Mesenchymal stem cell (in vitro differentiated cells and primary cell): ENCODE data around the gene UGGT2.
"Not testable (repeated sequence)": the region's sequence is repeated elsewhere in the genome, so short reads cannot be mapped to it uniquely, and the experiment has no call there.

Experiments
- DNase-seq: peaks from one replicate; pipeline ENCODE4 v3.0.0-alpha.2; 2013
- H2AFZ ChIP-seq: one replicate; pipeline ENCODE4 v1.6.1; 2013; ENCODE audit warnings: low read depth, mild to moderate bottlenecking, control low read depth, inconsistent platforms, low read length, moderate library complexity
- H2AK5ac ChIP-seq: 2 replicates; pipeline ENCODE4 v1.6.1; 2013; ENCODE audit warnings: low read length, moderate library complexity, mild to moderate bottlenecking, inconsistent platforms; ENCODE audit not compliant: severe bottlenecking
- H2BK120ac ChIP-seq: one replicate; pipeline ENCODE4 v1.6.1; 2013; ENCODE audit warnings: low read depth, mild to moderate bottlenecking, inconsistent platforms, low read length, moderate library complexity
- H2BK12ac ChIP-seq, 2 experiments: one replicate each; pipeline ENCODE4 v1.6.1; 2013; ENCODE audit warnings: inconsistent platforms in 2 of 2, low read length in 2 of 2, mild to moderate bottlenecking in 2 of 2, moderate library complexity in 2 of 2, control low read depth in 1 of 2
- H2BK15ac ChIP-seq: one replicate; pipeline ENCODE4 v1.6.1; 2013; ENCODE audit warnings: mild to moderate bottlenecking, low read depth, inconsistent platforms; ENCODE audit not compliant: poor library complexity, severe bottlenecking
- H2BK5ac ChIP-seq: 2 replicates; pipeline ENCODE4 v1.6.1; 2013; ENCODE audit warnings: low read depth, mild to moderate bottlenecking, low read length, control low read depth, inconsistent platforms; ENCODE audit not compliant: poor library complexity, severe bottlenecking
- H3K14ac ChIP-seq, 2 experiments: one replicate each; pipeline ENCODE4 v1.6.1; 2013; ENCODE audit warnings: inconsistent platforms in 2 of 2, low read length in 2 of 2, control low read depth in 1 of 2, mild to moderate bottlenecking in 1 of 2, moderate library complexity in 1 of 2
- H3K18ac ChIP-seq, 2 experiments: one replicate each; pipeline ENCODE4 v1.6.1; 2013; ENCODE audit warnings: inconsistent platforms in 2 of 2, low read length in 2 of 2, control low read depth in 1 of 2, low read depth in 1 of 2, mild to moderate bottlenecking in 1 of 2
- H3K23ac ChIP-seq, 2 experiments: one replicate each; pipeline ENCODE4 v1.6.1; 2013; ENCODE audit warnings: inconsistent platforms in 2 of 2, low read length in 2 of 2, mild to moderate bottlenecking in 2 of 2, moderate library complexity in 2 of 2, control low read depth in 1 of 2
- H3K27ac ChIP-seq: 2 replicates; pipeline ENCODE4 v1.5.1; 2013; ENCODE audit warnings: mild to moderate bottlenecking, moderate library complexity, low read length, control low read depth, inconsistent platforms; ENCODE audit not compliant: poor library complexity, severe bottlenecking
- H3K27me3 ChIP-seq, 2 experiments: 2 replicates each; pipeline versions ENCODE4 v1.6.1 to v1.7.0; 2013; ENCODE audit warnings: low read length in 2 of 2, mild to moderate bottlenecking in 2 of 2, moderate library complexity in 2 of 2, control low read depth in 1 of 2, inconsistent platforms in 1 of 2; ENCODE audit not compliant: control insufficient read depth in 1 of 2, insufficient read depth in 1 of 2
- H3K36me3 ChIP-seq, 2 experiments: 2 replicates each; pipeline versions ENCODE4 v1.6.1 to v1.7.0; 2013; ENCODE audit warnings: low read length in 2 of 2, control low read depth in 1 of 2, inconsistent platforms in 1 of 2, low read depth in 1 of 2, mild to moderate bottlenecking in 1 of 2; ENCODE audit not compliant: insufficient read depth in 2 of 2, control insufficient read depth in 1 of 2
- H3K4ac ChIP-seq, 2 experiments: one replicate each; pipeline ENCODE4 v1.6.1; 2013; ENCODE audit warnings: inconsistent platforms in 2 of 2, low read length in 2 of 2, mild to moderate bottlenecking in 2 of 2, moderate library complexity in 2 of 2, control low read depth in 1 of 2, low read depth in 1 of 2
- H3K4me1 ChIP-seq: 2 replicates; pipeline ENCODE4 v1.6.1; 2013; ENCODE audit warnings: low read depth, low read length, control low read depth; ENCODE audit not compliant: control insufficient read depth, insufficient read depth
- H3K4me2 ChIP-seq: 2 replicates; pipeline ENCODE4 v1.6.1; 2013; ENCODE audit warnings: low read length, mild to moderate bottlenecking, inconsistent platforms; ENCODE audit not compliant: poor library complexity, severe bottlenecking
- H3K4me3 ChIP-seq, 2 experiments: 2 replicates each; pipeline versions ENCODE4 v1.5.1 to v1.7.0; 2013; ENCODE audit warnings: low read length in 2 of 2, mild to moderate bottlenecking in 2 of 2, control low read depth in 1 of 2, low read depth in 1 of 2; ENCODE audit not compliant: insufficient read depth in 1 of 2
- H3K79me1 ChIP-seq: replicated peaks from 2 replicates; pipeline ENCODE4 v1.6.1; 2013; ENCODE audit warnings: mild to moderate bottlenecking, control low read depth, low read length, inconsistent platforms; ENCODE audit not compliant: poor library complexity, severe bottlenecking
- H3K9ac ChIP-seq: 2 replicates; pipeline ENCODE4 v1.7.0; 2013; ENCODE audit warnings: mild to moderate bottlenecking, low read length, moderate library complexity
- H3K9me3 ChIP-seq: 2 replicates; pipeline ENCODE4 v1.7.0; 2013; ENCODE audit warnings: mild to moderate bottlenecking, low read length; ENCODE audit not compliant: control insufficient read depth
- H4K8ac ChIP-seq: one replicate; pipeline ENCODE4 v1.6.1; 2013; ENCODE audit warnings: inconsistent platforms, mild to moderate bottlenecking, low read length, moderate library complexity
- H4K91ac ChIP-seq: one replicate; pipeline ENCODE4 v1.6.1; 2013; ENCODE audit warnings: mild to moderate bottlenecking, low read length, inconsistent platforms
- WGBS: methylation state at CpG from one replicate; pipeline ENCODE4 v1.1.7; 2013; ENCODE audit warnings: mixed read lengths; 5-methylcytosine and 5-hydroxymethylcytosine counted together

UGGT2 gene

GRCh38 chr13:95862408-95862807 is 190.8 kb downstream of the UGGT2 start:
- H3K23ac ChIP-seq: no peak overlapping the region
- H2AFZ ChIP-seq: no peak overlapping the region
- H3K4me1 ChIP-seq: no peaks in the 10 kb centered on the region
- no peak overlapping the region for H3K4ac ChIP-seq
- no peak overlapping the region for H3K27ac ChIP-seq
- H3K14ac ChIP-seq: no peak overlapping the region
- no peak overlapping the region for H3K4me2 ChIP-seq
- H2BK120ac ChIP-seq: no peak overlapping the region
- H3K9ac ChIP-seq: no peak overlapping the region
- H4K91ac ChIP-seq: no peak overlapping the region
- H2BK12ac ChIP-seq: no peak overlapping the region
- no peaks in the 10 kb centered on the region for H3K9me3 ChIP-seq
- no peaks in the 10 kb centered on the region for H3K79me1 ChIP-seq
- H3K4me3 ChIP-seq: no peak overlapping the region
- H2BK5ac ChIP-seq: no peak overlapping the region
- H2AK5ac ChIP-seq: no peak overlapping the region
- H3K27me3 ChIP-seq: no peaks in the 10 kb centered on the region
- no peak overlapping the region for H4K8ac ChIP-seq
- H3K18ac ChIP-seq: no peak overlapping the region
- no peak overlapping the region for H2BK15ac ChIP-seq
- DNase-seq: no peak
- peaks cover 0 to 38% of the 10 kb centered on the region in 2 experiments for H3K36me3 ChIP-seq

DNA sequence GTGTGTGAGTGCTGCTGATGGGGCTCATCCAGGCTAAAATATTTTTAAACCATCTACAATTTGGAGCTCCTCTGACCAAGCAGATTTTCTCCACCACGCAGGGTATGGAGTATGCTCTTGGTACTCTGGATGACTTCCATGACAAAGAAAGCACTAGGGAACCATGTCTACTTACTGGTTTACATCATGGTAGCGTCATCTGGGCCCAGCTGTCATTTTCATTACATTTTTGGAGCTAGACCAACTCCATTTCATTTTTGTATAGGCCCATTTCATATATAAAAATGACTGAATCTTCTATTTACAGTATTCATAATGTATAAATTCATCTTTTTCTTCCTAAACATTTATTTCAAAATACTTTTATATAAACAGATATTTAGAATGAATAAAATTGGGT is 191.9 kb downstream of the UGGT2 start:
- no peak overlapping the region for H2BK12ac ChIP-seq
- H3K27me3 ChIP-seq: no peaks in the 10 kb centered on the region
- no peak overlapping the region for H2BK5ac ChIP-seq
- H3K23ac ChIP-seq: no peak overlapping the region
- H4K91ac ChIP-seq: no peak overlapping the region
- H2AK5ac ChIP-seq: no peak overlapping the region
- H3K14ac ChIP-seq: no peak overlapping the region
- no peak overlapping the region for H2BK120ac ChIP-seq
- 100% methylated on average over 1 of the region's 2 CpGs for WGBS
- H3K4me1 ChIP-seq: no peaks in the 10 kb centered on the region
- no peak overlapping the region for H3K4me3 ChIP-seq
- H3K4me2 ChIP-seq: no peak overlapping the region
- no peak overlapping the region for H2BK15ac ChIP-seq
- no peaks in the 10 kb centered on the region for H3K9me3 ChIP-seq
- no peak overlapping the region for H3K18ac ChIP-seq
- H3K4ac ChIP-seq: no peak overlapping the region
- H3K36me3 ChIP-seq: peaks cover 0 to 36% of the 10 kb centered on the region in 2 experiments
- no peak overlapping the region for H4K8ac ChIP-seq
- no peak overlapping the region for H3K9ac ChIP-seq
- no peaks in the 10 kb centered on the region for H3K79me1 ChIP-seq
- no peak overlapping the region for H3K27ac ChIP-seq
- H2AFZ ChIP-seq: no peak overlapping the region
- DNase-seq: no peak

- Histone ChIP-seq H3K36me3 (peaks cover 0 to 29% of the 10 kb centered on the region in 2 experiments), H4K8ac (no peak overlapping the region), H3K27me3 (no peaks in the 10 kb centered on the region), H3K4me2 (no peak overlapping the region), H2BK15ac (no peak overlapping the region), H2AK5ac (no peak overlapping the region), H2BK5ac (no peak overlapping the region), H3K4me3 (no peak overlapping the region), H3K9ac (no peak overlapping the region), H3K9me3 (no peaks in the 10 kb centered on the region), H3K14ac (no peak overlapping the region), H4K91ac (no peak overlapping the region), H3K27ac (no peak overlapping the region), H3K4ac (no peak overlapping the region), H2BK120ac (no peak overlapping the region), H2BK12ac (no peak overlapping the region), H3K23ac (no peak overlapping the region), H3K4me1 (no peaks in the 10 kb centered on the region), H3K18ac (no peak overlapping the region), H3K79me1 (no peaks in the 10 kb centered on the region), H2AFZ (no peak overlapping the region)
- 85% methylated on average over 8 of the region's 10 CpGs for WGBS
- DNase-seq: no peak
These were observed 194.7 kb downstream of the UGGT2 start for GRCh38 chr13:95858286-95859075.

- H3K27me3 ChIP-seq: not testable (repeated sequence)
- WGBS: 95% methylated on average over 26 of the region's 26 CpGs
These were observed 207.5 kb downstream of the UGGT2 start for GRCh38 chr13:95845656-95846055.

More at GRCh38 chr13:95845656-95846055, 207.5 kb downstream of the UGGT2 start:
- not testable (repeated sequence) for H2BK15ac ChIP-seq, H3K9ac ChIP-seq, H2BK5ac ChIP-seq, H3K23ac ChIP-seq, H3K18ac ChIP-seq, H3K4me3 ChIP-seq, H2BK120ac ChIP-seq, H2AK5ac ChIP-seq, H2BK12ac ChIP-seq, H4K91ac ChIP-seq, H3K4me2 ChIP-seq, H3K27ac ChIP-seq, H3K4ac ChIP-seq, H2AFZ ChIP-seq, H3K79me1 ChIP-seq, H4K8ac ChIP-seq, H3K4me1 ChIP-seq, DNase-seq, H3K14ac ChIP-seq, H3K9me3 ChIP-seq
- H3K36me3 ChIP-seq: peaks cover 7 to 15% of the 10 kb centered on the region in 2 experiments
